Kidney (tissue), 14 donors: ENCODE results near the gene LRRIQ4. TPM values are rescaled to one million over a fixed set of nuclear protein-coding genes. Genes with fewer than 3 reads are reported as not detected.
A peak's percentile ranks its signal among the peaks of the same experiment; 100 is the strongest.

ENCODE experiments used
- DNase-seq, 5 donors: peaks; one replicate each; pipeline ENCODE4 v3.0.0-alpha.2; 2013 to 2020
- FAIRE-seq: peaks from 2 replicates; lab custom pipeline; 2012; peaks lifted over from hg19 to GRCh38; lab: Jason Lieb, UNC
- H3K27ac ChIP-seq, 2 donors: one replicate each; pipeline ENCODE4 v1.7.0; 2013; ENCODE audit warnings: low read depth in 2 of 2, low read length in 2 of 2, inconsistent platforms in 1 of 2
- H3K27me3 ChIP-seq: one replicate; pipeline ENCODE4 v1.7.1; 2013; ENCODE audit warnings: low read length, inconsistent platforms; ENCODE audit not compliant: control insufficient read depth, insufficient read depth
- H3K36me3 ChIP-seq, 3 donors: one replicate each; pipeline versions ENCODE4 v1.7.0 to v1.7.1; 2013; ENCODE audit warnings: low read length in 3 of 3, control low read depth in 1 of 3, inconsistent platforms in 1 of 3; ENCODE audit not compliant: insufficient read depth in 3 of 3, control insufficient read depth in 2 of 3
- H3K4me1 ChIP-seq, 3 donors: one replicate each; pipeline versions ENCODE4 v1.7.0 to v1.7.1; 2013; ENCODE audit warnings: low read length in 3 of 3, inconsistent platforms in 1 of 3, low read depth in 1 of 3; ENCODE audit not compliant: control insufficient read depth in 2 of 3, insufficient read depth in 2 of 3
- H3K4me3 ChIP-seq, 3 donors: one replicate each; pipeline versions ENCODE4 v1.7.0 to v1.8.1; 2013; ENCODE audit warnings: low read length in 3 of 3, control low read depth in 1 of 3, inconsistent platforms in 1 of 3
- H3K9ac ChIP-seq, 3 donors: one replicate each; pipeline versions ENCODE4 v1.7.0 to v1.7.1; 2013; ENCODE audit warnings: low read length in 3 of 3, control low read depth in 1 of 3, inconsistent platforms in 1 of 3
- H3K9me3 ChIP-seq, 3 donors: one replicate each; pipeline versions ENCODE4 v1.7.0 to v1.7.1; 2013; ENCODE audit warnings: low read length in 3 of 3, control low read depth in 1 of 3, inconsistent platforms in 1 of 3; ENCODE audit not compliant: control insufficient read depth in 2 of 3, insufficient read depth in 1 of 3
- intact Hi-C: fragments of 100-400 bp; cut with DNase I; formaldehyde crosslinking; loops from one replicate; pipeline ENCODE4 v1.11.1; 2022
- polyA plus RNA-seq: library from polyadenylated mRNA; stranded (reverse); fragments of 350-450 nt; fragmentation: Illumina TruSeq; extraction: RNeasy Lipid Tissue Mini Kit (QIAGEN cat#74804); gene quantifications from one replicate; pipeline ENCODE4 v1.2.3, GENCODE V29; 2014; ENCODE audit warnings: low read depth, low replicate concordance; ENCODE audit not compliant: insufficient read depth
- total RNA-seq: library from RNA; stranded (reverse); fragmentation: NEBNext Ultra II Directional; extraction: Animal tissue kit (Norgen Biotek cat#: 25700); gene quantifications from one replicate; pipeline ENCODE4 v1.2.1, GENCODE V29; 2021
- TF ChIP-seq, protein P1 (sequence below): IDR thresholded peaks from 3 replicates; pipeline ENCODE4 v1.5.1; 2012; ENCODE audit warnings: mild to moderate bottlenecking, moderate library complexity, borderline replicate concordance; ENCODE audit not compliant: insufficient read depth; ENCODE audit errors: extremely low read depth
- donor health status: control.
- donor health status: control.
- donor health status: control.
- donor health status: control.
- donor health status: control.
- donor health status: DM: yes; HTN: yes; CAD: no.
- donor health status: Normal renal cell carcinoma (clear cell type).

The LRRIQ4 gene
- total and polyA plus RNA-seq, 2 donors from 2014 or later = not detected

- intact Hi-C loops = no loop called here
- no peaks in the 10 kb centered on the region for H3K9me3 ChIP-seq
- no peak for FAIRE-seq
- no peak overlapping the region for H3K27ac ChIP-seq
- H3K9ac ChIP-seq = no peak overlapping the region
- DNase-seq = no peak
- H3K4me3 ChIP-seq = no peak overlapping the region
- H3K4me1 ChIP-seq = no peaks in the 10 kb centered on the region
- H3K27me3 ChIP-seq = no peaks in the 10 kb centered on the region
- no peaks in the 10 kb centered on the region for H3K36me3 ChIP-seq
- TF ChIP-seq, protein P1, sequence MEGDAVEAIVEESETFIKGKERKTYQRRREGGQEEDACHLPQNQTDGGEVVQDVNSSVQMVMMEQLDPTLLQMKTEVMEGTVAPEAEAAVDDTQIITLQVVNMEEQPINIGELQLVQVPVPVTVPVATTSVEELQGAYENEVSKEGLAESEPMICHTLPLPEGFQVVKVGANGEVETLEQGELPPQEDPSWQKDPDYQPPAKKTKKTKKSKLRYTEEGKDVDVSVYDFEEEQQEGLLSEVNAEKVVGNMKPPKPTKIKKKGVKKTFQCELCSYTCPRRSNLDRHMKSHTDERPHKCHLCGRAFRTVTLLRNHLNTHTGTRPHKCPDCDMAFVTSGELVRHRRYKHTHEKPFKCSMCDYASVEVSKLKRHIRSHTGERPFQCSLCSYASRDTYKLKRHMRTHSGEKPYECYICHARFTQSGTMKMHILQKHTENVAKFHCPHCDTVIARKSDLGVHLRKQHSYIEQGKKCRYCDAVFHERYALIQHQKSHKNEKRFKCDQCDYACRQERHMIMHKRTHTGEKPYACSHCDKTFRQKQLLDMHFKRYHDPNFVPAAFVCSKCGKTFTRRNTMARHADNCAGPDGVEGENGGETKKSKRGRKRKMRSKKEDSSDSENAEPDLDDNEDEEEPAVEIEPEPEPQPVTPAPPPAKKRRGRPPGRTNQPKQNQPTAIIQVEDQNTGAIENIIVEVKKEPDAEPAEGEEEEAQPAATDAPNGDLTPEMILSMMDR = no peak
These were observed 42.8 kb downstream of the LRRIQ4 start for GRCh38 chr3:169855514-169855913.

DNA sequence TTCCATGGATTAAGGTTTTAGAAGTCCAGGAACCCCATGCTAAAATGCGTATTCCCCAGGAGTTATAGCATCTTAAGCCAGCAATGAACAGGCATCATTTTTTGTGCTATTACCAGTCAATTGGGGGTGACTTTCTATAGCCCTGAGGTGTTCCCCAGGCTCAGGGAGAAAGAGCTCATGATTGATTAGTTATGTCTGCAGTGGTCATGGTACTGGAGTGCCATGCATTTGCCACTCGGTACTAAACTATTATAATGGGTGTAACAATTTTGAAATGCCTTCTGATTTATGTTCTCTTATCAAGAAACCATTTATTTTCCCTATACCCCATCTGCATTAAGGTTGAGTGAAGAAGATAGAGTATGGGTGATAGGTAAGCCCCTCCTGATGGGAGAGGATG lies 45.1 kb downstream of the LRRIQ4 start:
- DNase-seq (no peak), FAIRE-seq (no peak)
- no peak overlapping the region for H3K4me3 ChIP-seq
- no peaks in the 10 kb centered on the region for H3K4me1 ChIP-seq
- TF ChIP-seq, protein P1 = no peak
- H3K9ac ChIP-seq = no peak overlapping the region
- no peaks in the 10 kb centered on the region for H3K27me3 ChIP-seq
- H3K27ac ChIP-seq = no peak overlapping the region
- intact Hi-C loops = no loop called here
- no peaks in the 10 kb centered on the region for H3K36me3 ChIP-seq
- H3K9me3 ChIP-seq = no peaks in the 10 kb centered on the region

DNA sequence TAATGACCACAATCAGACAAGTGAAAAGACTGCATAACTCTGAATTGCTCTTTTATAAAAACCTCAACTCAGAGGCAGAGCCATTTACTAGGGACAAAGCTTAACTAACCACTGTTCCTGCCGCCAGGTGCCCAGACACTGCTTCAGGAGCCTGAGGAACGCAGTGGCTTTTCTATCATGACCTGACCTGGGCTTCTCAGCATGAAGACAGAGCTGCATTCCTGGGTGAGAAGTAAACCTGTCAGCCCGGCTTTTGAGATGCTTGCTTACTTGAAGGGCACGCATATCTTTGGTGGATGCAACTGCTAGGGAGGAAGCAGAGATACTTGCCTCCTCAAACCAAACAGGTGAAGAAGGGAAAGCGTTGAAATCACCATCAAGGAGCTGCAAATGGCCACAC lies 49.2 kb downstream of the LRRIQ4 start:
- no peaks in the 10 kb centered on the region for H3K36me3 ChIP-seq
- H3K9me3 ChIP-seq = no peaks in the 10 kb centered on the region
- TF ChIP-seq, protein P1 = no peak
- no peak overlapping the region for H3K9ac ChIP-seq
- intact Hi-C loops = no loop called here
- H3K27ac ChIP-seq = no peak overlapping the region
- DNase-seq (no peak), FAIRE-seq (no peak)
- no peaks in the 10 kb centered on the region for H3K4me1 ChIP-seq
- no peak overlapping the region for H3K4me3 ChIP-seq
- no peaks in the 10 kb centered on the region for H3K27me3 ChIP-seq

GRCh38 chr3:169863458-169863899 lies 50.8 kb downstream of the LRRIQ4 start:
- no peak for FAIRE-seq
- intact Hi-C loops = no loop called here
- no peaks in the 10 kb centered on the region for H3K4me1 ChIP-seq

More at GRCh38 chr3:169863458-169863899, 50.8 kb downstream of the LRRIQ4 start:
- Histone ChIP-seq H3K9ac (no peak overlapping the region), H3K9me3 (no peaks in the 10 kb centered on the region), H3K27me3 (no peaks in the 10 kb centered on the region), H3K4me3 (no peak overlapping the region), H3K36me3 (no peaks in the 10 kb centered on the region), H3K27ac (no peak overlapping the region)
- DNase-seq = peak in 4 of 5 donors; percentile 66 to 85 (median 78)
- TF ChIP-seq, protein P1 = peak; percentile 92
